T-helper 1 cell treated with Interleukin-12 subunit alpha and Interleukin-12 subunit beta and Interleukin-4 antibody, amounts not matched to agents 30 ng/mL and 1 ng/mL, for 36 hours (primary cell): ENCODE results near the gene MEX3D. TPM values are rescaled to one million over a fixed set of nuclear protein-coding genes. Genes with fewer than 3 reads are reported as not detected.

ENCODE experiments used
- intact Hi-C: fragments of 100-400 bp; cut with micrococcal nuclease; formaldehyde crosslinking; loops from one replicate; pipeline ENCODE4 v1.15.1; 2024
- total RNA-seq: library from RNA; stranded (reverse); gene quantifications from 2 replicates; pipeline ENCODE4 v1.2.3, GENCODE V29; 2022

MEX3D gene
- total RNA-seq, 1 donor from 2014 or later, result 8.3 TPM

DNA sequence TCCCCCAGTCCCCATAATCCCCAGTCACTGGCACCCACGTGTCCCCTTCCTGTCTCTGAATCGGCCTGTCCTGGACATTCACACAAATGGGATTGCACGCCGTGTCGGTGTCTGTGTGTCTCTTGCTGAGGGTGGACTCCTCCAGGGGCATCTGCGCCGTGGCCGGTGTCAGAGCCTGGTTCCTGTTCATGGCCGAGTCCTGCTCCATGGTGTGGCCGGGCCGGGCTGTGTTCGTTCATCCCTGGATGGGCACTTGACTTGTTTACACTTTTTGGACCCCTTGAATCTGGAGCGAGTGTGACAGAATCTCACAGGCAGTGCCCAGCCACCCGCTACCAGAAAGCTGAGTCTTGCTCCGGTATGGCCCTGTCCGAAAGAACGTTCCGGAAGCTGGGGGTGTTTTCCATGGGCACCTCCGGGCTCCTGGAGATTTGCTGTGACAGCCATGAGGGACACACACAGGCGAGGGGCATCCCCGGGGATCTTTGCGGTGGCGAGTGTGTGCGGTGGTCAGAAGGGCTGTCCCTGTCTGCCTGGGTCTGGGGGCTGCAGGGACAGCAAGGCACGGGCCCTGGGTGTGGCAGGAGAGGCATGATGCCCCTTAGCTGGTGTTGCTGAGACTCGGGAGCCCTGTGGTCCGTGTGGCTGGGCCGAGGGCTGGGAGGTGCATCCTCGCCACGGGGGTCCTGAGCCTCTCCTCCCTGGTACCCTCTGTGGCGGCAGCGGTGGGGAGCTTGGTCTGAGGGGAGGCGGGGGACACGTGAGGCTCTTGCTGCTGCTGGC is 6.4 kb upstream of the MEX3D start:
- intact Hi-C loops, result no loop called here

DNA sequence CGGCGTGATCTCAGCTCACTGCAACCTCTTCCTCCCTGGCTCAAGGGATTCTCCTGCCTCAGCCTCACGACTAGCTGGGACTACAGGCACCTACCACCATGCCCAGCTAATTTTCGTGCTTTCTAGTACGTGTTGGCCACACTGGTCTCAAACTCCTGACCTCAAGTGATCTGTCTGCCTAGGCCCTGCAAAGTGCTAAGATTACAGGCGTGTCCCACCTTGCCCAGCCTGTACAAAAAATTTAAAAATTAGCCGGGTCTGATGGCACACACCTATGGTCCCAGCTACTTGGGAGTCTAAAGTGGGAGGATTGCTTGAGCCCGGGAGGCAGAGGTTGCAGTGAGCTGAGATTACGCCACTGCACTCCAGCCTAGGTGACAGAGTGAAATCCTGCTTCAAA is 4.7 kb upstream of the MEX3D start:
- intact Hi-C loops, result no loop called here

DNA sequence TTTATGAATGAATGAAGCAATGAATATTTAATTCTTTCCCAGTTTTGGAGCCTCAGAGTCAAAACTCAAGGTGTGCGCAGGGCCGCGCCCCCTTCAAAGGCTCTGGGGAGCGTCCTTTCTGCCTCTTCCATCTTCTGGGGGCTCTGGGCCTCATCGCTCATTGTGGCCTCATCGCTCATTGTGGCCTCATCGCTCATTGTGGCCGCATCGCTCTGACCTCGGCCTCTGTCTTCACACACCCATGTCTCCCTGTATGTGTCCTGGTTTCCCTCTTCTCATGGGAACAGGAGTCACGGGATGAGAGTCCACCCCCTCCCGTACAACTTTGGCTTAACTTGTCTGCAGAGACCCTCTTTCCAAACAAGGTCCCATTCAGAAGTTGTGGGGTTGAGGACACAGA is 3.2 kb upstream of the MEX3D start:
- intact Hi-C loops, result no loop called here

DNA sequence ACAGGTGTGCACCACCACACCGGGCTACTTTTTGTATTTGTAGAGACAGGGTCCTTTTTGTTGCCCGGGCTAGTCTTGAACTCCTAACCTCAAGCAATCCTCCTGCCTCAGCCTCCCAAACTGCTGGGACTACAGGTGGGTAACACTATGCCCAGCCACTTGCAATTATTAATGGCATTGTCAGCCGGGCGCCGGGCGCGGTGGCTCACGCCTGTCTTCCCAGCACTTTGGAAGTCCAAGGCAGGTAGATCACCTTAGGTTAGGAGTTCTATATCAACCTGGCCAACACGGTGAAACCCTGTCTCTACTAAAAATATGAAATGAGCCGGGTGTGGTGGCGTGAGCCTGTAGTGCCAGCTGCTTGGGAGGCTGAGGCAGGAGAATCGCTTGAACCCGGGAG is 2.7 kb upstream of the MEX3D start:
- intact Hi-C loops, result no loop called here

DNA sequence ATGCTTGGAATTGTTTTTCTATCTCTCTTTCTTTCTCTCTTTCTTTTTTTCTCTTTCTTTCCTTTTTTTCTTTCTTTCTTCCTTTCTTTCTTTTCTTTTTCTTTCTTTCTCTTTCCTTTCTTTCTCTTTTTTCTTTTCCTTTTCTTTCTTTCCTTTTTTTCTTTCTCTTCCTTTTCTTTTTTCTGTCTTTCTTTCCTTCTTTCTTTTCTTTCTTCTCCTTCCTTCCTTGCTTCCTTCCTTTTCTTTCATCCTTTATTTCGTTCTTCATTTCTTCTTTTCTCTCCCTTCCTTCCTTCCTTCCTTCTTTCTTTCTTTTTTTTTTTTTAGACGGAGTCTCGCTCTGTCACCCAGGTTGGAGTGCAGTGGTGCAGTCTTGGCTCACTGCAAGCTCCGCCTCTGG is 1.9 kb upstream of the MEX3D start:
- intact Hi-C loops, result no loop called here

DNA sequence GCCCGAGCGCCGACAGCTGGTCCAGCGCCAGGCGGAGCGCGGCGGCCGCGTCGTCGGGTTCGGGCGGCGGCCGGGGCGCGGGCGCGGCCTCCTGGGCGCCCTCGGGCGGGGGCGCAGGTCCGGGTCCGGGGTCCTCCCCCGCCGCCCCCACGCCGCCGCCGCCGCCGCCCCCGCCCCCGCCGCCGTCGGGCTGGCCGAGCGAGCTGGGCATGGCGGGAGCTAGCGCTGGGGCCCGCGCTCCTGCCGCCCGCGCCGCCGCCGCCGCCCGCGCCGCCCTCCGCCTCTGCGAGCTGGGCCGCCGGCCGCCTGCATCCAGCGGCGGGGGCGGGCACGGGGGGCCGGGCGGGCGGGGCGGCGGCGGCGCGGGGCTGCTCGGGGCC is 287 bp downstream of the MEX3D start:
- intact Hi-C loops, result loop anchor here (1.0 kb wide), 2 partner anchors 24 to 244 kb away; partner anchors contain the start of genes ATP8B3 and MBD3

DNA sequence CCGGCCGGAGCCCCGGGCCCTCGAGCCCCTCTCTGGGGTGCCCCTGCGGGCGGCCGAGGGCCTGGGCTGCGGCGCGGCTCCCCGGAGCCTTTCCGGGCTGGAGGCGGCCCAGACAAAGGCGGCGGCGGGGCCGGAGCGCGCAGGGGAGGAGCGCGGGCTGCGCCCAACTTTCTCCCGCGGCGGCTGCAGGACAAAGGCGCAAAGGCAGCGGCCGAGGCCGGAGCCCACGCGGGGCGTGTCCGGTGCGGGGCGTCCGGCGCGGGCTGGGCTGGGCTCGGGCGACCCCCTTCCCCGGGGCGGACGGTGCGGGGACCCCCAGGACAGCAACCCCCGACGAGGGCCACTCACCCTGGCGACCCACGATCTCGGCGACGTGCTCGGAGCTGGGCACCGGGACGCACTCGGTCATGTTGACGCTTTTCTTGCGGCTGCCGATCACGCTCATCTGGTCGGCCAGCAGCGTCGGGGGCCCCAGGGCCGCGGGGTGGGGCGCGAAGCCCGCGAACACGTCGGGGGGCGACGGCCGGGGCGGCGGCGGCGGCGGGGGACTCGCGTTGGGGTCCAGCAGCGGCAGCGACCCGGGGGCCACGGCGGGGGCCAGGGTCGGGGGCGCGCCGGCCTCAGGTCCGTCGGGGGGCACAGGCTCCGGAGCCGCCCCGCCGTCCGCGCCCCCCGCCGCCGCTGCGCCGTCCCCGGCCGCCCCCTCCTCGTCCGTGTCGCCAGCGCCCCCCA is 843 bp downstream of the MEX3D start:
- intact Hi-C loops, result no loop called here

DNA sequence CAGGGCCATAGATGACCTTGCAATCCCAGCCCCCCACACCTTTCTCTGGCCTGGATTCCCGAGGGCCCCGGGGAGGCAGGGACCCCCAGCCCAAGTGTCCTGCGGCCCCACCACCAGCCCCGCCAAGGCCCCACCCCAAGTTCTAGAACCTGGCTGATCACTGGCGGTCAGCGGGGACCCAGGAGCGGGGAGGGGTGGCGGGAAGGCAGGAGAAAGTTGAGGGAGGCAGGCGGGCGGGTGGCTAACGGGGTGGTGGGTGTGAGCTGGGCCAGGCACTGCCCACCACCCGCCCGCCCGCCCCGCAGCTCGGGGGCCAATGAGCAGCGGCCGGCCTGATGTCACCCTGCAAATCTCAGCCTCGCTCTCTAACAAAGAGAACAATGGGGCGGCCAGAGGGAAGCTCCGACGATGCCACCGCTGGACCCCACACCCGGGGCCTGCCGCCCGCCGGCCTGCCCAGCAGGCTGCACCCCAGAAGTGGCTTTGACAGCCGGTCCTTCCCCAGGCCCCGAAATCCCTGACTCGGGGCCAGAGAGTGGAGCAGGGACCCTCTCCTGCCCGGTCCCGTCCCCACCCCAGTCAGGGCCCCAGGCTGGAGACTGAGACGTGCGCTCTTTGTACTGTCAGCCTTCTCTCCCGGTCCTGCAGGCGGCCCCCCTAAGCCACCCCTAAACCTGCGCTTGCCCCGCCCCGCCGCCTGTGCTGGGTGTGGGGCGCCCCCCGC is 1.6 kb downstream of the MEX3D start:
- intact Hi-C loops, result no loop called here

DNA sequence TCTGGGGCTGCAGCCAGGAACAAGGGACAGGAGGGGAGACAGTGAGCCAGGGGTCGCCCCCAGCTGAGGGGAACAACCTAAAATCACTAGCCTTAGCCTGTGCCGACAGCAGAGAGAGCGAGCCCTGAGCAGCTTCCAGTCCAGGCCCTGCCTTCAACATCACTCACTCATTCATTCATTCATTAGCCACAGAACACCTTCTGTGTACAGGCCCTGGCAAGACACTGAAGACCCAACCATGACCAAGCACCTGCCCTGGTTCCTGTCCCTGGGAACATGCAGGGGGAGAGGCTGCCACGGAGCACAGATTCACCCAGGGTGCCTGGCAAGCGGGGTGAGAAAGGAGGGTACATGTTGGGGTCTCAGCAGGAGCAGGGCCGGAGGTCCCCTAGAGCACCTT is 4.9 kb downstream of the MEX3D start:
- intact Hi-C loops, result no loop called here

DNA sequence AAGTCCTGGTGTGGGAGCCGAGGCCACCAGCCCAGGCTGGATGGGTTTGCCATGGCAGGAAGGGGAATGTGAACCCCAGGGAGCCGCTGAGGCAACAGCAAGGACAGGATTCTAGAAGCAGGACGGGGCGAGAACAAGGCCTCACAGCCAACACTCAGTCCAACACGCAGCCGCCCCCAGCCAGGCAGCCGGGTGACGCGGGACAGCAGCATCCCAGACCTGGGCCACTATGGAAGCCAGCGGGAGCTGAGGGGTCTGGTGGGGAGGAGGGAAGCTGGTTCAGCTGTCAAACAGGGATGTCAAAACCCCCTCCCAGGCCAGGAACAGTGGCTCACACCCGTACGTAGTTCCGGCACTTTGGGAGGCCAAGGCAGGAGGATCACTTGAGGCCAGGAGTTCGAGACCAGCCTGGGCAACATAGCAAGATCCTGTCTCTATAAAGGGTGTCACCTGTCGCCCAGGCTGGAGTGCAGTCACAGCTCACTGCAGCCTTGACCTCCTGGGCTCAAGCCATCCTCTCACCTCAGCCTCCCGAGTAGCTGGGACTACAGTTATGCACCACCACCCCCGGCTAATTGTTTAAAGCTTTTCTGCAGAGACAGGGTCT is 6.8 kb downstream of the MEX3D start:
- intact Hi-C loops, result no loop called here

DNA sequence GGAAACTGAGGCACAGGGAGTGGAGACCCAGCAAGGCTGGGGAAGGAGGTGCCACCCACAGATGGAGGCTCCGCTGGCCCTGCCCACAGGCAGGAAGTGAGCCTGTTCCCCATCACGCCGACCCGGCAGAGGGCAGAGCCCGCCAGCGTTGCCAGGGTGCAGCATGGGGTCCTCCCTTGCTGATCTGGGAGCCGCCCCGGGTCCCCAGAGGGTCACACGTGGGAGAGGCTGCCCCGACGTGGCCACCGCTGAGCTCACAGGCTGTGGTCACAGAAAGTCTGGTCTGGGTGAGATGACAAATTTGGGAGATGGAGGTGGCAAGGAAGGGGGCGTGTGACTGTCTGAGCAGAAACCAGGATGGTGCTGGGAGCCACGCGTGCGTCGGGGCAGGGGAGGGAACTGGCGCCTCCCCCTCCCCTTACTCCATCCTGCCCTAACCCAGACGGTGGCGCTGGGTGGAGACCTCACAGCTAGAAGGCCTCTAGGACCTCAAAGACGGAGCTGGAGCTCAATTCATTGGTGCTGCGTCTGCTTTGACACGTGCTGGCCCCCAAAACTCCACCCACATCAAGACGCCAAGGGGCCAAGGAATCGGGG is 7.7 kb downstream of the MEX3D start:
- intact Hi-C loops, result no loop called here

DNA sequence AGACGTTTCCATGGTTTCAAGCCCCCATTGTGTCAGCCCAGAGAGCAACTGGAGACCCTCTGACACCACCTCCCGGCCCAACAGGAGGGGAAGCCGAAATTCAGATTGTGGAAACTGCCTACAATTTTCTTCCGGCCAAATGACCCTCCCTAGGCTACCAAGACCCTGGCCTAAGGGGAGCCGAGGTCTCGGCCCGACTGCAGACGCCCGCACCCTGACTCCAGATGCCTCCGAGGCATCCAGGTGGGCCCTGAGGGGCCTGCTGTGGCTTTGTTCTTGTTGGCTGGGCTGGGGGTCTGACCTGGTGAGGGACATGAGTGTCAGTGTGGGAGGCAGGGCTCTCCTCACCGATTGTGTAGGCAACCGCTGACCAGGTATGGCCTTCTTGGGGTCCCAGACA is 9.6 kb downstream of the MEX3D start:
- intact Hi-C loops, result no loop called here

DNA sequence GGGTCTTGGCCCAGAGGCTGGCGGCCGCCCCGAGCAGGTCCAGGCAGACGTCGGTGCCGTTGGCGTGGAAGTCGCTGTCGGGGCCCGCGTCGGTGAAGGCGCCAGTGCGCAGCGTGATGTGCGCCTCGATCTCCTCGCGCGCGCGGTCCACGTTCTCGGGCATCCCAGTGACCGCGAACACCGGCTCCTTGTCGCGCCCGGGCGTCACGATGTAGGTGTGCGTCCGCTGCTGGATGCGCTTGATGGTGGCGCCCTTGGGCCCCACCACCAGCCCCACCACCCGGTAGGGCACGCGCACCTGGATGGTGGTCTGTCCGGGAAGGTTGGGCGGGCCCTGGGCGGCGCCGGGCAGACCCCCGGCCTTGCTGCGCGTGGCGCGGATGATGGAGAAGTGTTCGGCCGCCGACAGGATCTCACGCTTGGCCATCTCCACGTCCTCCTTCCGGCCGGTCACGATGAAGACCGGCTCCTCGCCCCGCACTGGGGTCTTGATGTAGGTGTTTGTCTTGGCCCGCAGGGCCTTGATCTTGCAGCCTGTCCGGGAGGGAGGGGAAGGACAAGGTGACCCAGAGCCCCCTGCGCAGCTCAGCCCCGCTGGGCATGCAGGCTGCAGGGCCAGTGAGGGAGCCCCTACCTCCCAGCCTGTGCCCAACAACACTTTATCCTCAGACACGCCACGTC is 11.6 kb downstream of the MEX3D start:
- intact Hi-C loops, result no loop called here

DNA sequence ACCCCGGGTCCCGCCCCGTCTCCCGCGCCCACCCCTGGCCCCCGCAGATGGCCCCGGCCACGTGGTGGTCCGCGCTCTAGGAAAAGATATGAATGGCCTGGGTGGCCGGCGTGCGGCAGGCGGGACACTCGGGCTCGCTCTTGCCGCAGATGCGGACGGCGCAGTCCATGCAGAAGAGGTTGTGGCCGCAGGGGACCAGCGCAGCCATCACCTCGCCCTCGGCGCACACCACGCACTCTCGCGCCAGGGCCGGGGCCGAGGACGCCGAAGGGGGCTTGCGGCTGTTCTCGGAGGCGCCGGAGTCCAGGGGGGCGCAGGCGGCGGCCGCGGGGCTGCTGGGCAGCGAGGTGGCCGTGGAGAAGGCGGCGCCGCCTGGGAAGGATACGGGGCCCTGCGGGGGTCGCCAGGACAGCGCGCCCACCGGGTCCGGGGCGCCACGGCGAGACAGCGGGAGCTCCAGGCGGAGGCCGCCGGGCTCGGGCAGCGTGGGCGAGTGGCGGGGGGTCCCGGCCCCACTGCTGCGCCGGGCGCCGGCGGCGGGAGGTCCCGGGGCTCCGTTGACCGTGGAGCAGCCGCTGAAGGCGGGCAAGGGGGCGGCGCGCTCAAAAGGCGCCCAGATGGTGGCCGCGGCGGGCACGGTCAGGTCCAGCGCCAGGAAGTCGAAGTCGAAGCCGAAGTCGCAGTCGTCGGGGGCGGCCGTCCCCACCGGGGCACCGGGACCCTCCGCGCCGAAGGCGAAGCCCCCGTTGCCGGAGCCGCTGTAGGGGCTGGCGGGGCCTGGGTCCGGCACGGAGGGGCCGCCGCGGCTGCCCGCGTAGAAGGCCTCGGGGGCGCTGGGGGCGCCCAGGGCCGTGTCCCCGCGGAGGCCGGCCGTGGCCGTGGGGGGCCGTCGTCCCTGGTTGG is 12.4 kb downstream of the MEX3D start:
- intact Hi-C loops, result no loop called here

DNA sequence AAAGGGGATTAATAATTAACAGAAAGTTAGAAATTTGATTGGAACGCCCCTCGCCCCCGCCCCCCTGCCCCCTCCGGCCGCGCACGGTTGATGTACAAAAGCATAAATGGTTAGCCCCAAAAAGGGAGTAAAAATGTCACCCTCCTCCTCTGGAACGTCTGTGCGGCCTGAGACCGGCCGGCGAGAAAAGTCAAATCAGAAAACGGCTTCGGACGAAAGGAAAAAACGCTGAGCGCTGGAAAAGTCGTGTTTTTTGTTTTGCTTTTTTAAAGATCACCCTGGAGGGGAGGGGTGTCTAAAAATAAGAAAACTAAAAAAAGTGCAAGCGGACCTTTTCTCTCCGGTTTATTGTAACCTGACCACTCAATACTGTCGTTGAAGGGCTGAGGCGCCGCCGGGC is 13.2 kb downstream of the MEX3D start:
- intact Hi-C loops, result no loop called here

DNA sequence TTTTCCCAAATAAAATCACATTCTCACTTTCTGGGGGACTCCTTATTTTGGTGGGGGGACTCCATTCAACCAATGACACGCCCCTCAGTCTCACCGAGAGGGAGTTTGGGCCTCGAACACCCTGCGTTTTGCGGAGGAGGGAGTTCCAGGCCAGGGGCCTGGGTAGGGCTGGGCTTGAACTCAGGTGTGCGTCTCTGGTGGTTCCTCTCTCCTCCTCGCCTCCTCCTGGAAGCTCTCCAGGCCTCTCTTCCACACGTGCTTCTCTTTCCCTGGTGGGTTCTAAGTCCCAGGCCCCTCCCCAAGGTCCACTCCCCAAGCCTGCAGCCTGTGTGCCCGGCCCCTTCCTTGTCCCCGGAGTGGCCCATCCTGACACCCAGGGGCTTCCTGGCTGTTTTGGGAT is 14.7 kb downstream of the MEX3D start:
- intact Hi-C loops, result no loop called here

DNA sequence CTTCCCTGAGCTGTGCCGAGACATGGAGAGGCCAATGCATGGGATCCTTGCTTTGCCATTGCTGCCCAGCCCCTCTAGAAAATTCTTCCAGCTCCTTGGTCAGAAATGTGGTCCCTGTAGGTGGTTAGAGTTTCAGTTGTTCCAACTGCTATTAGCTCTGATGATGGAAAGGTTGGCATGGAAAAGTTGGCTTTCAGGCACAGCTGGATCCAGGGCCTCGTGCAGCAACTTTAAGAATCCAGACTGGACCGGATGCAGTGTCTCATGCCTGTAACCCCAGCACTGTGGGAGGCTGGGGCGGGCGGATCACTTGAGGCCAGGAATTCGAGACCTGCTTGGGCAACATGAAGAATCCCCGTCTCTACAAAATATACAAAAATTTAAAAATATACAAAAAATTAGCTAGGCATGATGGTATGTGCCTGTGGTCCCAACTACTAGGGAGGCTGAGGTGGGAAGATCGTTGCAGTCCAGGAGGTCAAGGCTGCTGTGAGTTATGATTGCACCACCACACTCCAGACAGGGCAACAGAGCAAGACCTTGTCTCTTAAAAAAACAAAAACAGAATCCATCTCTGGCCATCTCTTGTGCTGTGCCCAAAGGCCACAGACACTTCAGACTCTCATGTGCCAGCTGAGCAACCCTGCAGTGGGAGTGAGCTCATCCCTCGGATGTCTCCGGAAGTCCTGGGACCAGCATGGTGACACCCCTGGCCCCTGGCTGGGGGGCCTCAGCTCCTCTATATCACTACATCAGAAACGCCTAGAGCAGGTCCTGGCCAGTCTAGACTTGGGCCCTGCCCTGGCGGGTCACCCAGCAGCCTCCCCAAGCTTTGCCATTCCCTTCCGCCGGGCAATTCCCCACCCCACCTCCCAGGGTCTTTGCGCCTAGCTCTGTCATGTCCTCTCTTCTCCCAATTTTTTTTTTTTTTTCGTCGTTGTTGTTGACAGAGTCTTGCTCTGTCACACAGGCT is 16.8 kb downstream of the MEX3D start:
- intact Hi-C loops, result no loop called here

DNA sequence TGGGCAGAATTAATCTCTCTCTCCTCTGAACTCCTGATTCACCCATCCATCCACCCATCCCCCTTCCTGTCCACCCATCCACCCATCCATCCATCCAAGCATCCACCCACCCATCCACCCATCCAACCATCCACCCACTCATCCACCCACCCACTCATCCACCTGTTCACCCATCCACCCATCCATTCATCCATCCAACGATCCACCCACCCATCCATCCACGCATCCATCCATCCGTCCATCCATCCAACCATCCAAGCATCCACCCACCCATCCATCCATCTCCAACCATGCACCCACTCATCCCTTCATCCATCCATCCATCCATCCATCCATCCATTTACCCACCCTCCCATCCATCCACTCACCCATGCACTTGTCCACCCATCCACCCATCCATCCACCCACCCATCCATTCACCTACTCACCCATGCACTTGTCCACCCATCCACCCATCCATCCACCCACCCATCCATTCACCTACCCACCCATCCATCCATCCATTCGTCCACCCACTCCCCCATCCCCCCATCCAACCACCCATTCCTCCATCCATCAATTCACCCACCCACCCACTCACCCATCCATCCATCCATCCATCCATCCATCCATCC is 18.7 kb downstream of the MEX3D start:
- intact Hi-C loops, result no loop called here
